ENCODE results near the gene EPHA4. TPM values are rescaled to one million over a fixed set of nuclear protein-coding genes. Genes with fewer than 3 reads are reported as not detected.

Gene EPHA4
- total and polyA plus RNA-seq, 2 of the 4 experiments (the other 2 are of a cell fraction): 36.9 to 132 TPM

- intact Hi-C loops (cut with micrococcal nuclease) (no loop called here), in situ Hi-C loops (cut with MboI; ENCODE audit: low sequenced_read_pairs) (no loop called here), dilution Hi-C loops (cut with HindIII; ENCODE audit: low sequenced_read_pairs, unreplicated experiment) (no loop called here)
- Histone ChIP-seq H3K79me1 (ENCODE audit: low read depth in 1 of 2, low read length in 2 of 2) (peaks cover 21 to 31% of the 10 kb centered on the region in 2 experiments), H3K23ac (ENCODE audit: low read depth, low read length) (peak overlapping the region; percentile 30), H3K9me3 (ENCODE audit: control insufficient read depth, insufficient read depth, low read length) (no peaks in the 10 kb centered on the region), H3K4me1 (ENCODE audit: control insufficient read depth, insufficient read depth, low read length) (peaks cover 23% of the 10 kb centered on the region), H4K5ac (ENCODE audit: low read depth, low read length) (peak overlapping the region; percentile 97), H4K8ac (ENCODE audit: low read depth in 2 of 2, low read length in 2 of 2) (peak overlapping the region; percentile 34 to 86; a peak in 3 of 4 replicates), H3K9me1 (ENCODE audit: insufficient read depth, low read length) (peaks cover 9% of the 10 kb centered on the region), H3K9ac (ENCODE audit: low read depth, low read length) (no peak overlapping the region; the same call in 1 of the 2 replicates), H2BK5ac (ENCODE audit: low read depth, low read length, poor library complexity, severe bottlenecking) (peak overlapping the region; percentile 76), H2AK5ac (ENCODE audit: low read depth, low read length) (peak overlapping the region; percentile 15; the same call in 1 of the 2 replicates), H2BK20ac (ENCODE audit: low read depth, low read length) (peak overlapping the region; percentile 55), H3K4ac (ENCODE audit: low read depth, low read length) (peak overlapping the region; percentile 82), H3K27ac (ENCODE audit: insufficient read depth, low read length) (peak overlapping the region; percentile 41; the same call in 1 of the 2 replicates), H2BK15ac (ENCODE audit: low read depth, low read length) (peak overlapping the region; percentile 72; the same call in 2 of the 3 replicates), H3K4me3 (ENCODE audit: insufficient read depth, low read depth, low read length) (peak overlapping the region; percentile 11; the same call in 1 of the 2 replicates), H3K36me3 (ENCODE audit: control insufficient read depth, insufficient read depth, low read length) (peaks cover 2% of the 10 kb centered on the region; the same call in 1 of the 2 replicates), H3K4me2 (ENCODE audit: low read depth, low read length) (peak overlapping the region; percentile 77), H2AK9ac (replicated peaks; ENCODE audit: low read depth, low read length, poor library complexity) (no peak overlapping the region), H3K14ac (replicated peaks; ENCODE audit: low read depth, low read length) (peak overlapping the region; percentile 92), H4K20me1 (ENCODE audit: insufficient read depth, low read length) (no peaks in the 10 kb centered on the region), H3K18ac (ENCODE audit: low read depth, low read length) (peak overlapping the region; percentile 97), H3K27me3 (ENCODE audit: control insufficient read depth, insufficient read depth, low read length) (no peaks in the 10 kb centered on the region), H4K91ac (ENCODE audit: insufficient read depth, low read depth, low read length) (peak overlapping the region; percentile 76; the same call in 1 of the 2 replicates), H2BK120ac (ENCODE audit: low read depth, low read length) (peak overlapping the region; percentile 90), H3K56ac (ENCODE audit: extremely low read depth, insufficient read depth, low read length) (no peak overlapping the region), H2AFZ (replicated peaks; ENCODE audit: low read length, poor library complexity) (no peak overlapping the region)
- TF ChIP-seq, protein P1, sequence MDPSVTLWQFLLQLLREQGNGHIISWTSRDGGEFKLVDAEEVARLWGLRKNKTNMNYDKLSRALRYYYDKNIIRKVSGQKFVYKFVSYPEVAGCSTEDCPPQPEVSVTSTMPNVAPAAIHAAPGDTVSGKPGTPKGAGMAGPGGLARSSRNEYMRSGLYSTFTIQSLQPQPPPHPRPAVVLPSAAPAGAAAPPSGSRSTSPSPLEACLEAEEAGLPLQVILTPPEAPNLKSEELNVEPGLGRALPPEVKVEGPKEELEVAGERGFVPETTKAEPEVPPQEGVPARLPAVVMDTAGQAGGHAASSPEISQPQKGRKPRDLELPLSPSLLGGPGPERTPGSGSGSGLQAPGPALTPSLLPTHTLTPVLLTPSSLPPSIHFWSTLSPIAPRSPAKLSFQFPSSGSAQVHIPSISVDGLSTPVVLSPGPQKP (IDR thresholded peaks at IDR 0.05; ENCODE audit: borderline replicate concordance, low read depth, low read length): no peak
- TF ChIP-seq POLR2A (IDR thresholded peaks at IDR 0.05; ENCODE audit: low read depth, low read length): no peak
- TF ChIP-seq RFX5 (IDR thresholded peaks at IDR 0.05; ENCODE audit: low read depth, low read length): no peak
- TF ChIP-seq RCOR1 (IDR thresholded peaks at IDR 0.05; ENCODE audit: insufficient replicate concordance, low read length): no peak
- no peak for TF ChIP-seq RAD21 (IDR thresholded peaks at IDR 0.05; ENCODE audit: low read length)
- TF ChIP-seq MAZ (IDR thresholded peaks at IDR 0.05; ENCODE audit: borderline replicate concordance, low read depth, low read length): no peak
- no peak for TF ChIP-seq SMC3 (IDR thresholded peaks at IDR 0.05; ENCODE audit: low read depth, low read length)
- TF ChIP-seq, protein P2, sequence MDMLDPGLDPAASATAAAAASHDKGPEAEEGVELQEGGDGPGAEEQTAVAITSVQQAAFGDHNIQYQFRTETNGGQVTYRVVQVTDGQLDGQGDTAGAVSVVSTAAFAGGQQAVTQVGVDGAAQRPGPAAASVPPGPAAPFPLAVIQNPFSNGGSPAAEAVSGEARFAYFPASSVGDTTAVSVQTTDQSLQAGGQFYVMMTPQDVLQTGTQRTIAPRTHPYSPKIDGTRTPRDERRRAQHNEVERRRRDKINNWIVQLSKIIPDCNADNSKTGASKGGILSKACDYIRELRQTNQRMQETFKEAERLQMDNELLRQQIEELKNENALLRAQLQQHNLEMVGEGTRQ (IDR thresholded peaks at IDR 0.05; ENCODE audit: low read depth, low read length): no peak
- no peak for TF ChIP-seq FOS (IDR thresholded peaks at IDR 0.05; ENCODE audit: low read depth, low read length)
- no peak for TF ChIP-seq NFE2L2 (IDR thresholded peaks at IDR 0.05; ENCODE audit: low read depth, low read length)
- POLR2A ChIA-PET (ENCODE audit: unreplicated experiment): no interaction called here
- BruUV-seq (replicated peaks): no TSS peak
- CTCF ChIA-PET: no interaction called here
- WGBS, 2 experiments (ENCODE audit: extremely low coverage in 2 of 2, insufficient read length in 1 of 2): no CpG with 5 or more reads among the region's 8 CpGs
- DNase-seq (no peak), ATAC-seq (ENCODE audit: low read depth) (no peak)
These were observed 42.7 kb downstream of the EPHA4 start for GRCh38 chr2:221529177-221529942.
